Measurements from ENCODE around the gene ISG20.

DNA sequence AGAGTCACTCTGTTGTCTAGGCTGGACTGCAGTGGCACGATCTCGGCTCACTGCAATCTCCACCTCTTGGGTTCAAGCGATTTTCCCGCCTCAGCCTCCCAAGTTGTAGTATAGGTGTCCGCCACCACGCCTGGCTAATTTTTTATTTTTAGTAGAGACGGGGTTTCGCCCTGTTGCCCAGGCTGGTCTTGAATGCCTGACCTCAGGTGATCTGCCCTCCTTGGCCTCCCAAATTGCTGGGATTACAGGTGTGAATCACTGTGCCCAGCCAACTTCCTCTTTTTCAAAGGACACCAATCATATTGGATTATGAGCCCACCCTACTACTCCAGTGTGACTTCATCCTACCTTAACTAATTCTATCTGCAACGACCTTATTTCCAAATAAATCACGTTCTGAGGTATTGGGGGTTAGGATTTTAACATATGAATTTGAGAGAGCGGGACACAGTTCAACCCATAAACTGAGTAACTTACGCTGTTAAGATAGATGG, 3.2 kb downstream of the ISG20 start:
- TF ChIP-seq, protein P1, sequence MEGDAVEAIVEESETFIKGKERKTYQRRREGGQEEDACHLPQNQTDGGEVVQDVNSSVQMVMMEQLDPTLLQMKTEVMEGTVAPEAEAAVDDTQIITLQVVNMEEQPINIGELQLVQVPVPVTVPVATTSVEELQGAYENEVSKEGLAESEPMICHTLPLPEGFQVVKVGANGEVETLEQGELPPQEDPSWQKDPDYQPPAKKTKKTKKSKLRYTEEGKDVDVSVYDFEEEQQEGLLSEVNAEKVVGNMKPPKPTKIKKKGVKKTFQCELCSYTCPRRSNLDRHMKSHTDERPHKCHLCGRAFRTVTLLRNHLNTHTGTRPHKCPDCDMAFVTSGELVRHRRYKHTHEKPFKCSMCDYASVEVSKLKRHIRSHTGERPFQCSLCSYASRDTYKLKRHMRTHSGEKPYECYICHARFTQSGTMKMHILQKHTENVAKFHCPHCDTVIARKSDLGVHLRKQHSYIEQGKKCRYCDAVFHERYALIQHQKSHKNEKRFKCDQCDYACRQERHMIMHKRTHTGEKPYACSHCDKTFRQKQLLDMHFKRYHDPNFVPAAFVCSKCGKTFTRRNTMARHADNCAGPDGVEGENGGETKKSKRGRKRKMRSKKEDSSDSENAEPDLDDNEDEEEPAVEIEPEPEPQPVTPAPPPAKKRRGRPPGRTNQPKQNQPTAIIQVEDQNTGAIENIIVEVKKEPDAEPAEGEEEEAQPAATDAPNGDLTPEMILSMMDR (IDR thresholded peaks at IDR 0.05) = no peak
- TF ChIP-seq POLR2A (IDR thresholded peaks at IDR 0.05) = no peak

Data from thyroid gland (tissue), 4 donors.